ENCODE measurements around the gene MKRN2OS.
A peak's percentile ranks its signal among the peaks of the same experiment; 100 is the strongest.

MKRN2OS gene

GRCh38 chr3:12512534-12513118 lies 32.7 kb downstream of the MKRN2OS start:
- H3K4me3 ChIP-seq (ENCODE audit: low read length in 2 of 2) = no peak overlapping the region
- H2AFZ ChIP-seq (ENCODE audit: low read length) = no peak overlapping the region
- no peaks in the 10 kb centered on the region for H3K9me3 ChIP-seq (replicated peaks in 1 of 2; ENCODE audit: control insufficient read depth in 2 of 2, insufficient read depth in 1 of 2, low read depth in 1 of 2, low read length in 2 of 2)
- H3K14ac ChIP-seq (ENCODE audit: low read length) = no peak overlapping the region
- H2BK12ac ChIP-seq (ENCODE audit: low read length) = no peak overlapping the region
- no peak overlapping the region for H4K8ac ChIP-seq (ENCODE audit: low read depth, low read length)
- H3K36me3 ChIP-seq (replicated peaks in 1 of 2; ENCODE audit: control insufficient read depth in 2 of 2, insufficient read depth in 2 of 2, low read length in 2 of 2) = peaks cover 12 to 62% of the 10 kb centered on the region in 2 donors
- H3K27ac ChIP-seq (replicated peaks; ENCODE audit: low read length) = no peak overlapping the region
- no peak overlapping the region for H3K9ac ChIP-seq (ENCODE audit: low read depth, low read length, poor library complexity)
- no peak overlapping the region for H4K91ac ChIP-seq (ENCODE audit: low read depth, low read length, poor library complexity)
- H2BK15ac ChIP-seq (ENCODE audit: low read length) = no peak overlapping the region
- DNase-seq (ENCODE audit: low spot score) = no peak
- no peak overlapping the region for H3K4me2 ChIP-seq (ENCODE audit: insufficient read depth, low read length, poor library complexity, severe bottlenecking)
- H3K27me3 ChIP-seq (ENCODE audit: control insufficient read depth in 3 of 3, insufficient read depth in 3 of 3, low read depth in 1 of 3, low read length in 3 of 3) = no peaks in the 10 kb centered on the region
- H3K23ac ChIP-seq (ENCODE audit: low read depth, low read length, poor library complexity) = no peak overlapping the region
- H2BK120ac ChIP-seq (ENCODE audit: low read depth, low read length) = no peak overlapping the region
- no peak overlapping the region for H2AK5ac ChIP-seq (ENCODE audit: low read depth, low read length)
- peaks cover 0 to 13% of the 10 kb centered on the region in 2 donors for H3K4me1 ChIP-seq (ENCODE audit: control insufficient read depth in 2 of 2, insufficient read depth in 1 of 2, low read depth in 1 of 2, low read length in 2 of 2)
- no CpG with 5 or more reads among the region's 4 CpGs for WGBS, 2 donors (ENCODE audit: extremely low coverage in 2 of 2, insufficient read length in 2 of 2, insufficient replicate concordance in 1 of 2)
- H3K4ac ChIP-seq (ENCODE audit: low read length) = no peak overlapping the region
- H2BK5ac ChIP-seq (ENCODE audit: low read length) = no peak overlapping the region
- no peaks in the 10 kb centered on the region for H3K79me1 ChIP-seq (ENCODE audit: low read depth, low read length)
- no peak overlapping the region for H3K18ac ChIP-seq (ENCODE audit: low read length)

- H2BK120ac ChIP-seq (ENCODE audit: low read depth, low read length) = no peak overlapping the region
- peaks cover 8 to 75% of the 10 kb centered on the region in 2 donors for H3K36me3 ChIP-seq (replicated peaks in 1 of 2; ENCODE audit: control insufficient read depth in 2 of 2, insufficient read depth in 2 of 2, low read length in 2 of 2)
- H2BK12ac ChIP-seq (ENCODE audit: low read length) = no peak overlapping the region
- H3K14ac ChIP-seq (ENCODE audit: low read length) = no peak overlapping the region
- no CpG with 5 or more reads among the region's 3 CpGs for WGBS, 2 donors (ENCODE audit: extremely low coverage in 2 of 2, insufficient read length in 2 of 2, insufficient replicate concordance in 1 of 2)
- no peaks in the 10 kb centered on the region for H3K27me3 ChIP-seq (ENCODE audit: control insufficient read depth in 3 of 3, insufficient read depth in 3 of 3, low read depth in 1 of 3, low read length in 3 of 3)
- H3K4me3 ChIP-seq (ENCODE audit: low read length in 2 of 2) = no peak overlapping the region
- H3K27ac ChIP-seq (replicated peaks; ENCODE audit: low read length) = no peak overlapping the region
- H3K4ac ChIP-seq (ENCODE audit: low read length) = no peak overlapping the region
- H2BK5ac ChIP-seq (ENCODE audit: low read length) = no peak overlapping the region
- H2BK15ac ChIP-seq (ENCODE audit: low read length) = no peak overlapping the region
- no peak overlapping the region for H3K4me2 ChIP-seq (ENCODE audit: insufficient read depth, low read length, poor library complexity, severe bottlenecking)
- peaks cover 0 to 11% of the 10 kb centered on the region in 2 donors for H3K4me1 ChIP-seq (ENCODE audit: control insufficient read depth in 2 of 2, insufficient read depth in 1 of 2, low read depth in 1 of 2, low read length in 2 of 2)
- H4K8ac ChIP-seq (ENCODE audit: low read depth, low read length) = no peak overlapping the region
- H2AK5ac ChIP-seq (ENCODE audit: low read depth, low read length) = no peak overlapping the region
- no peaks in the 10 kb centered on the region for H3K79me1 ChIP-seq (ENCODE audit: low read depth, low read length)
- no peak overlapping the region for H3K23ac ChIP-seq (ENCODE audit: low read depth, low read length, poor library complexity)
- no peak overlapping the region for H3K9ac ChIP-seq (ENCODE audit: low read depth, low read length, poor library complexity)
- no peak overlapping the region for H4K91ac ChIP-seq (ENCODE audit: low read depth, low read length, poor library complexity)
- DNase-seq (ENCODE audit: low spot score) = no peak
- H2AFZ ChIP-seq (ENCODE audit: low read length) = no peak overlapping the region
- no peaks in the 10 kb centered on the region for H3K9me3 ChIP-seq (replicated peaks in 1 of 2; ENCODE audit: control insufficient read depth in 2 of 2, insufficient read depth in 1 of 2, low read depth in 1 of 2, low read length in 2 of 2)
- no peak overlapping the region for H3K18ac ChIP-seq (ENCODE audit: low read length)
Measured at GRCh38 chr3:12509466-12509865, 35.8 kb downstream of the MKRN2OS start.

- Histone ChIP-seq H4K91ac (ENCODE audit: low read depth, low read length, poor library complexity) (no peak overlapping the region), H3K27me3 (ENCODE audit: control insufficient read depth in 3 of 3, insufficient read depth in 3 of 3, low read depth in 1 of 3, low read length in 3 of 3) (no peaks in the 10 kb centered on the region), H2AFZ (ENCODE audit: low read length) (no peak overlapping the region), H2BK15ac (ENCODE audit: low read length) (no peak overlapping the region), H3K4me2 (ENCODE audit: insufficient read depth, low read length, poor library complexity, severe bottlenecking) (no peak overlapping the region), H3K4me1 (ENCODE audit: control insufficient read depth in 2 of 2, insufficient read depth in 1 of 2, low read depth in 1 of 2, low read length in 2 of 2) (peaks cover 0 to 11% of the 10 kb centered on the region in 2 donors), H2BK120ac (ENCODE audit: low read depth, low read length) (no peak overlapping the region), H3K23ac (ENCODE audit: low read depth, low read length, poor library complexity) (no peak overlapping the region), H3K27ac (replicated peaks; ENCODE audit: low read length) (peak overlapping the region; percentile 23), H3K79me1 (ENCODE audit: low read depth, low read length) (no peaks in the 10 kb centered on the region), H3K4ac (ENCODE audit: low read length) (no peak overlapping the region), H4K8ac (ENCODE audit: low read depth, low read length) (no peak overlapping the region), H2BK12ac (ENCODE audit: low read length) (no peak overlapping the region), H2BK5ac (ENCODE audit: low read length) (no peak overlapping the region), H3K14ac (ENCODE audit: low read length) (no peak overlapping the region), H3K18ac (ENCODE audit: low read length) (no peak overlapping the region), H3K9ac (ENCODE audit: low read depth, low read length, poor library complexity) (no peak overlapping the region), H3K9me3 (replicated peaks in 1 of 2; ENCODE audit: control insufficient read depth in 2 of 2, insufficient read depth in 1 of 2, low read depth in 1 of 2, low read length in 2 of 2) (no peaks in the 10 kb centered on the region), H3K4me3 (ENCODE audit: low read length in 2 of 2) (no peak overlapping the region), H3K36me3 (replicated peaks in 1 of 2; ENCODE audit: control insufficient read depth in 2 of 2, insufficient read depth in 2 of 2, low read length in 2 of 2) (peaks cover 14 to 76% of the 10 kb centered on the region in 2 donors), H2AK5ac (ENCODE audit: low read depth, low read length) (no peak overlapping the region)
- no CpG with 5 or more reads among the region's 5 CpGs for WGBS, 2 donors (ENCODE audit: extremely low coverage in 2 of 2, insufficient read length in 2 of 2, insufficient replicate concordance in 1 of 2)
- DNase-seq (ENCODE audit: low spot score) = no peak
Measured at GRCh38 chr3:12508291-12508700, 37.0 kb downstream of the MKRN2OS start.

- Histone ChIP-seq H3K9ac (ENCODE audit: low read depth, low read length, poor library complexity) (no peak overlapping the region), H3K36me3 (replicated peaks in 1 of 2; ENCODE audit: control insufficient read depth in 2 of 2, insufficient read depth in 2 of 2, low read length in 2 of 2) (peaks cover 17 to 81% of the 10 kb centered on the region in 2 donors), H3K9me3 (replicated peaks in 1 of 2; ENCODE audit: control insufficient read depth in 2 of 2, insufficient read depth in 1 of 2, low read depth in 1 of 2, low read length in 2 of 2) (peaks cover 0 to 2% of the 10 kb centered on the region in 2 donors), H3K4ac (ENCODE audit: low read length) (no peak overlapping the region), H3K4me1 (ENCODE audit: control insufficient read depth in 2 of 2, insufficient read depth in 1 of 2, low read depth in 1 of 2, low read length in 2 of 2) (peaks cover 0 to 11% of the 10 kb centered on the region in 2 donors), H4K91ac (ENCODE audit: low read depth, low read length, poor library complexity) (no peak overlapping the region), H3K27me3 (ENCODE audit: control insufficient read depth in 3 of 3, insufficient read depth in 3 of 3, low read depth in 1 of 3, low read length in 3 of 3) (no peaks in the 10 kb centered on the region), H2BK15ac (ENCODE audit: low read length) (no peak overlapping the region), H3K23ac (ENCODE audit: low read depth, low read length, poor library complexity) (no peak overlapping the region), H2AK5ac (ENCODE audit: low read depth, low read length) (no peak overlapping the region), H3K4me2 (ENCODE audit: insufficient read depth, low read length, poor library complexity, severe bottlenecking) (no peak overlapping the region), H4K8ac (ENCODE audit: low read depth, low read length) (no peak overlapping the region), H3K18ac (ENCODE audit: low read length) (no peak overlapping the region), H2BK120ac (ENCODE audit: low read depth, low read length) (no peak overlapping the region), H2BK5ac (ENCODE audit: low read length) (no peak overlapping the region), H3K4me3 (ENCODE audit: low read length in 2 of 2) (no peak overlapping the region), H3K79me1 (ENCODE audit: low read depth, low read length) (no peaks in the 10 kb centered on the region), H2BK12ac (ENCODE audit: low read length) (no peak overlapping the region), H3K27ac (replicated peaks; ENCODE audit: low read length) (peak overlapping the region; percentile 23), H2AFZ (ENCODE audit: low read length) (no peak overlapping the region), H3K14ac (ENCODE audit: low read length) (no peak overlapping the region)
- DNase-seq (ENCODE audit: low spot score) = no peak
- WGBS, 2 donors (ENCODE audit: extremely low coverage in 2 of 2, insufficient read length in 2 of 2, insufficient replicate concordance in 1 of 2) = no CpG with 5 or more reads among the region's 8 CpGs
Measured at GRCh38 chr3:12507591-12508281, 37.6 kb downstream of the MKRN2OS start.
